MCF 10A (cell line): ENCODE data around the gene RAB4A. TPM values are rescaled to one million over a fixed set of nuclear protein-coding genes. Genes with fewer than 3 reads are reported as not detected.

Experiments used
- BruUV-seq: library from RNA; stranded (reverse); fragments of 400-500 nt; replicated peaks from 2 replicates; lab custom pipeline; 2021; lab: Mats Ljungman, UMichigan
- CTCF ChIA-PET: fragments of 300-600 bp; sonication (Branson Sonifier 250); formaldehyde crosslinking; extraction: SDS; loops from one replicate; lab custom pipeline; 2021; ENCODE audit warnings: antibody characterized with exemption, inconsistent platforms; lab: Yijun Ruan, JAX
- POLR2A ChIA-PET: fragments of 300-600, 350-650 bp; sonication (Branson Sonifier 250); formaldehyde crosslinking; extraction: SDS; loops from one replicate; lab custom pipeline; 2020; ENCODE audit warnings: antibody characterized with exemption, inconsistent platforms; lab: Yijun Ruan, JAX
- DNase-seq: peaks from one replicate; pipeline ENCODE4 v3.0.0-alpha.2; 2018; ENCODE audit not compliant: unreplicated experiment
- H3K27ac Mint-ChIP-seq: one replicate; pipeline ENCODE4 v1.8.0; 2022; ENCODE audit warnings: mild to moderate bottlenecking, low read depth, mixed read lengths; ENCODE audit not compliant: unreplicated experiment
- H3K27me3 Mint-ChIP-seq: one replicate; pipeline ENCODE4 v1.8.0; 2022; ENCODE audit warnings: mixed read lengths; ENCODE audit not compliant: insufficient read depth, unreplicated experiment
- H3K36me3 Mint-ChIP-seq: one replicate; pipeline ENCODE4 v1.8.0; 2022; ENCODE audit warnings: mild to moderate bottlenecking, moderate library complexity, mixed read lengths; ENCODE audit not compliant: insufficient read depth, unreplicated experiment
- H3K4me1 Mint-ChIP-seq: one replicate; pipeline ENCODE4 v1.8.0; 2022; ENCODE audit warnings: mixed read lengths; ENCODE audit not compliant: insufficient read depth, unreplicated experiment
- H3K4me3 Mint-ChIP-seq: one replicate; pipeline ENCODE4 v1.8.0; 2022; ENCODE audit warnings: mild to moderate bottlenecking, moderate library complexity, mixed read lengths; ENCODE audit not compliant: unreplicated experiment
- H3K9me3 Mint-ChIP-seq: one replicate; pipeline ENCODE4 v1.8.0; 2022; ENCODE audit warnings: mixed read lengths; ENCODE audit not compliant: unreplicated experiment
- intact Hi-C: fragments of 100-400 bp; cut with micrococcal nuclease; formaldehyde crosslinking; loops from 2 replicates; pipeline ENCODE4 v1.14.1; 2022
- total RNA-seq: library from RNA; stranded (reverse); gene quantifications from 2 replicates; pipeline ENCODE4 v1.2.3, GENCODE V29; 2022
- TF ChIP-seq, protein P1 (sequence below): fragments of 200-600 bp; IDR thresholded peaks from one replicate; pipeline ENCODE4 v1.8.0; 2022; ENCODE audit warnings: antibody characterized with exemption, mild to moderate bottlenecking; ENCODE audit not compliant: unreplicated experiment

RAB4A gene
- total RNA-seq, 1 experiment from 2014 or later, result 87.4 TPM

DNA sequence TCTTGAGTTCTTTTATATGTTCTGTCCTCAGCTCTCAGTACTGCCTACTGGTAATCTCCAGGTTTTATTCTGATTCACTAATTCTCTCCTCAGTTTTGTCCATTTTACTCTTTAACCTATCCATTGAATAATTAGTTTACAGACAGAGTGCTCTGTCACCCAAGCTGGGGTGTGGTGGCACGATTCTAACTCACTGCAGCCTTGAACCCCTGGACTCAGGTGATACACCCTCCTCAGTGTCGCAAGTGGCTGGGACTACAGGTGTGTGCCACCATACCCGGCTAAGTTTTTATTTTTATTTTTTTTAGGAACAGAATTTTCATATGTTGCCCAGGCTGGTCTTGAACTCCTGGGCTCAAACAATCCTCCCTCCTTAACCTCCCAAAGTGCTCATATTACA lies 14.0 kb downstream of the RAB4A start:
- intact Hi-C loops, result no loop called here
- Mint-ChIP-seq H3K4me1 (peaks cover 48% of the 10 kb centered on the region), H3K27me3 (no peaks in the 10 kb centered on the region), H3K4me3 (no peak overlapping the region), H3K27ac (no peak overlapping the region), H3K9me3 (peaks cover 8% of the 10 kb centered on the region), H3K36me3 (peaks cover 12% of the 10 kb centered on the region)
- no TSS peak for BruUV-seq
- CTCF ChIA-PET, result no interaction called here
- DNase-seq, result no peak
- POLR2A ChIA-PET, result interaction anchor here (0.9 to 1.8 kb wide), 4 partner anchors 12 to 17 kb away, joined by 3 to 9 read pairs (median 3); partner anchors contain the start of gene RAB4A
- TF ChIP-seq, protein P1, sequence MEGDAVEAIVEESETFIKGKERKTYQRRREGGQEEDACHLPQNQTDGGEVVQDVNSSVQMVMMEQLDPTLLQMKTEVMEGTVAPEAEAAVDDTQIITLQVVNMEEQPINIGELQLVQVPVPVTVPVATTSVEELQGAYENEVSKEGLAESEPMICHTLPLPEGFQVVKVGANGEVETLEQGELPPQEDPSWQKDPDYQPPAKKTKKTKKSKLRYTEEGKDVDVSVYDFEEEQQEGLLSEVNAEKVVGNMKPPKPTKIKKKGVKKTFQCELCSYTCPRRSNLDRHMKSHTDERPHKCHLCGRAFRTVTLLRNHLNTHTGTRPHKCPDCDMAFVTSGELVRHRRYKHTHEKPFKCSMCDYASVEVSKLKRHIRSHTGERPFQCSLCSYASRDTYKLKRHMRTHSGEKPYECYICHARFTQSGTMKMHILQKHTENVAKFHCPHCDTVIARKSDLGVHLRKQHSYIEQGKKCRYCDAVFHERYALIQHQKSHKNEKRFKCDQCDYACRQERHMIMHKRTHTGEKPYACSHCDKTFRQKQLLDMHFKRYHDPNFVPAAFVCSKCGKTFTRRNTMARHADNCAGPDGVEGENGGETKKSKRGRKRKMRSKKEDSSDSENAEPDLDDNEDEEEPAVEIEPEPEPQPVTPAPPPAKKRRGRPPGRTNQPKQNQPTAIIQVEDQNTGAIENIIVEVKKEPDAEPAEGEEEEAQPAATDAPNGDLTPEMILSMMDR, result no peak

DNA sequence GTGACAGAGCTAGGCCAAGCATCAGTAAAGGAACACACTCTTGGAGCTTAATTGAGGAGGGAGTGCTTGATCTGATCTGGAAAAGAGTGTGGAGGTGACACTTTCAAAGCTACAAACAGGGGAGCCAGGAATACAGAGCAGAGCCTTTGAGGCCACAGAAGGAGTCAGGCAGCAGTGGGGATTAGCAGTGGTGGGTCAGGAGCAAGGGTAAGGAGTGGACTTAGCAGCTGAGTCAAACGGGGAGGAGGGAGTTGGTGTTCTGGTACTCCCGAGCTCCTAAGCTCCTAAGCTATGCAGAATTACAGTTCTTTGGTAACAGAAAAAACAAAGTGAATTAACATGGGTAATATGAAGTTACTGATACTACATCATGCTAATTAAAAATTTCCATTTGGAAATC lies 14.5 kb downstream of the RAB4A start:
- no TSS peak for BruUV-seq
- Mint-ChIP-seq H3K27me3 (no peaks in the 10 kb centered on the region), H3K27ac (no peak overlapping the region), H3K9me3 (peaks cover 8% of the 10 kb centered on the region), H3K4me1 (peaks cover 44% of the 10 kb centered on the region), H3K36me3 (peaks cover 17% of the 10 kb centered on the region), H3K4me3 (no peak overlapping the region)
- intact Hi-C loops, result no loop called here
- ChIA-PET POLR2A (interaction anchor here (1.0 to 1.8 kb wide), 3 partner anchors 14 to 17 kb away, joined by 3 to 9 read pairs (median 3); partner anchors contain the start of gene RAB4A), CTCF (interaction anchor here (0.8 kb wide), 1 partner anchor 16 kb away, joined by 4 read pairs; no protein-coding TSS in a partner anchor)
- no peak for DNase-seq
- TF ChIP-seq, protein P1, result no peak

DNA sequence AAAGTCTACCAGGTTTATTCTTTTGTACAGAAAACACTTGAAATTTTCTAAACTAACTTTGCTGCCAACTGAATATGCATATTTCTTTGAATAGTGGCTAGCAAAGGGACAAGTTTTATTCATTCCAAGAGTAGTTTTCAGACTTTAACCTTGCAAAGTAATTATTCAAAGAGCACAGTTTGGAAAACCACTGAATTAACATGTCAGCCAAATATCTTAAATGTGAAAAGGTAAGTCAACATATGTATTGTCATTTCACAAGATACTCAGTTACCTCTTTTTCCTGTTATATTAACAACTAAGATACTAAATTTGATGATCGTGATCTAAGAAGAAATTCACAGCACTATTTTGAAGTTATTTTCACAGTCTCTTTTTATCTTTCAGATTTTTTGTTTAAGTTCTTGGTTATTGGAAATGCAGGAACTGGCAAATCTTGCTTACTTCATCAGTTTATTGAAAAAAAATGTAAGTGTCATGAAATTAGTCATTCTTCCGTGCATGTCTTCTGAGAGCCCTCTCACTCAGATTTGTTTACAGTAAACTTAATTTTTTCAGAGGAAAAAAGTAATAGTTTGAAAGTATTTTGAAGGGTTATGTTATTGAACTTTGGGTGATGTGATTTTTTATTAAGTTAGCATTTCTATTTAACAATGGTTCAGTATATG lies 15.3 kb downstream of the RAB4A start:
- Mint-ChIP-seq H3K9me3 (peaks cover 8% of the 10 kb centered on the region), H3K27me3 (no peaks in the 10 kb centered on the region), H3K4me3 (no peak overlapping the region), H3K4me1 (peaks cover 36% of the 10 kb centered on the region), H3K27ac (no peak overlapping the region), H3K36me3 (peaks cover 25% of the 10 kb centered on the region)
- POLR2A ChIA-PET, result interaction anchor here (1.0 to 5.4 kb wide), 3 partner anchors 16 to 273 kb away, joined by 3 to 41 read pairs (median 9); partner anchors contain the start of genes ABCB10 and RAB4A
- DNase-seq, result peak; percentile 30
- CTCF ChIA-PET, result interaction anchor here (0.8 to 2.3 kb wide), 3 partner anchors 11 to 195 kb away, joined by 4 to 6 read pairs (median 6); no protein-coding TSS in a partner anchor
- intact Hi-C loops, result no loop called here
- TF ChIP-seq, protein P1, result no peak
- BruUV-seq, result no TSS peak

DNA sequence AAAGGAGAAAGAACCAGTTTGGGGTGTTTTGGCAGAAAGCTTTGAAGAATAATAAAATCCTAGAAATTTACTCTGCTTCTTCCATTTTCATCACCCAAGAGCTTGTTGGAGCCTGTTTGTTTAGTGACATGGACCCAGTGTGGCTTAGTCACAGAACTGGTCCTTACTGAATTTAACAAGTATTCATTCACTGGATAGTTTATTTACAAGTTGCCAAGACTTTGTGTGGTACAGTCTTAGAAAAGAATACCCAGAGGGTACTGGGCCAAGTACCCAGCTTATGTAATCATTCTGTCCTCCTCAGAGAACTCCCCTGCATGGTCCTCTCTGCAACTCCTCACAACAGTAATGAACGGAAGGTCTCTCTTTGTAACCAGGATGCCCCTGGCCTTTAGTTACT lies 16.4 kb downstream of the RAB4A start:
- ChIA-PET CTCF (interaction anchor here (1.5 to 2.3 kb wide), 3 partner anchors 12 to 194 kb away, joined by 6 to 7 read pairs (median 6); no protein-coding TSS in a partner anchor), POLR2A (interaction anchor here (0.8 to 5.4 kb wide), 7 partner anchors 9 to 272 kb away, joined by 3 to 41 read pairs (median 4); partner anchors contain the start of genes ABCB10, CCSAP and RAB4A)
- Mint-ChIP-seq H3K9me3 (peaks cover 8% of the 10 kb centered on the region), H3K27me3 (no peaks in the 10 kb centered on the region), H3K4me3 (no peak overlapping the region), H3K27ac (no peak overlapping the region), H3K4me1 (peaks cover 32% of the 10 kb centered on the region), H3K36me3 (peaks cover 27% of the 10 kb centered on the region)
- intact Hi-C loops, result no loop called here
- TF ChIP-seq, protein P1, result no peak
- BruUV-seq, result no TSS peak
- peak; percentile 58 for DNase-seq
